NCI-H1694 (cell line): Measurements from ENCODE around the gene SLC2A1.

Source experiments
- DNase-seq: peaks from one replicate; lab custom pipeline; 2025; lab: John Stamatoyannopoulos, UW

The SLC2A1 gene

DNA sequence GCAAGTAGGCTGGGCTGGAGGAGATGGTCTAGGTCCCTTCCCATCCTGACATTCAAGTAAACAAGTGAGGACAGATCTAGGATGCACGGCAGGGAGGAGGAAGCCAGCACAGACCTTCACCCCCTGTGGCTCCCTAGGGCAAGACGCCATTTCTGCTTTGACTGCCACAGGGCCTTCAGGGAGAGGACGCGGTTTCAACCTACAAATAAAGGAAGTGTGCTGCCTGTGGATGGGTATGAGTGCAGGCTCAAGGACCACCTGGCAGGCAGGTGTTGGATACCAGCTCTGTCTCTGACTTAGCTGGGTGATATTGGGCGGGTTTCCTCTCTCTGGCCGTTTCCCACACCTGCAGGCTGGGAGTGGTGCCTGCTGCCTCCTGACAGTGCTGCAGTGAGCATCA lies 16.2 kb downstream of the SLC2A1 start:
- DNase-seq = no peak

DNA sequence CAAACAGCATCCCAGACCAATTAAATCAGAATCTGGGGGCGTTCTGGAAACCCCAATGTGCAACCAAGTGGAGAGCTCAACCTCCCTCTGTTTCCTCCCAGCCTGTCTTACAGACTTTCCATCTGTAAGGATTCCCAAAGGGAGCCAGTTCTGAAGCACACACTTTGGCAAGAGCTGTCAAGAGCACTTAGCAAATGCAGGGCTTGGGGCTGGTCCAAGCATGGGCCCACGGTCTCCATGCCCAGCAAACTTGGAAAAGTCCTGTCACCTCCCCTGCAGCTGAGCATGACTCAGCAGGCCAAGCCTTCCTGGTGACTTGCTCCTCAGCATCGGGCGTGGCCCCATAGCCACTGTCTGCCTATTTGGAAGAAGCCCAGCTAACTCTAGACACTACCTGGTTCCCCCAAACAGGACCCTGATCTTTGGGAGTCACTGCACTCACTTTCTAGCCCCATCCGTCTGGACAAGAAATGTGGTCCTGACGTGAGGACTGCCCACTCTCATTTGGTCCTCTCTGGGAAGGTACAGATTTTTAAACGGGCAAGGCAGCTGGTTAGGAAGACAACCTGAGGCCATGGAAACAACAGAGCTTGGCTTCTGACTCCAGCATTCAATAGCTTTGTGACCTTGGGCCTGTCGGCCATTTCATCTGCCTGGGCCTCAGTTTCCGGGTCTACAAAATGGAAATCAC lies 16.9 kb downstream of the SLC2A1 start:
- DNase-seq = no peak

- DNase-seq = no peak
Measured at GRCh38 chr1:42940851-42941639, 17.6 kb downstream of the SLC2A1 start.

DNA sequence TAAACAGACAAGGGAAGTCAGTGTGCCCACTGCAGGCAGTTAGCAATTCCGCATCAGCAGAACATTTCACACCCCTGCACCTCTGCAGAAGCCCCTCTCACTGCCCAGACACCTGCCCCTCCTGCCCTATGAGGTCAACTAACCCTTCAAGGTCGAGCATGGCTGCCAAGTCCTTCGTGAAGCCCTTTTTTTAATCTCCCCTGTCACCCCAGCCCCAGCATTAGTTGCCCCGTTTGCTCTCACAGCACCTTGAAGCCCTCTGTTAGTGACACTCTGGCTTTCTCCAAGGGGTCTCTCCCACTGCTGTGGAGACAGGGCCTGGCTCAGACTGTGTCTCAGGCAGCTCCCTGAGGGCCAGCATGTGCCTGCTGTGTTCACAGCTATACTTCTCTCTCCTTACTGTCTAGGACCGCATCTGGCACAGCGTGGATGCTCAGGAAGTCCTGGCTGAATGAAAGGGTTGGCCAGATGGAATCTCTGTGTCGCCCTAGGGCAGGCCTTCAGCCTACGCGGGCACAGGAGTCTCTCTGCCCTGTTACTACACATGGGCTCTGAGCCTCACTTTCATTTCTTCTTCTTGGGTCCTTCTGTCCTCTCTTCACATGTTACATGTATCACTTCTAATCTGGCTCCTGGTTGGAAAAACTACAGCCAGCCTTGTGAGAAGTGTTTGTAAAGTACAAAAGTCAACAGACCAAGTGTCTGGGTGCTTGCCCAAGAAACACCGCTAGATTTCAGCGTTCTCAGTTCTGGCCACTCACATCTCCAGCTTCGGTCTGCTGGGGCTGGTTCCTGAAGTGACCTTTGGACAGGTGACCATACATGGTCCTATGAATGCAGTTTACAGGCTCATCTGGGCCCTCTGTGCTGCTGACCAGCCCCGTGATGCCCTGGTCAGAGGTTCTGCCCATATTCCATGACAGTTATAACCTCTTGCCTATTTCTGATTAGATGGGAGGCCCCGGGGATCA lies 19.7 kb downstream of the SLC2A1 start:
- no peak for DNase-seq

GRCh38 chr1:42937836-42938644 lies 20.6 kb downstream of the SLC2A1 start:
- DNase-seq = no peak

DNA sequence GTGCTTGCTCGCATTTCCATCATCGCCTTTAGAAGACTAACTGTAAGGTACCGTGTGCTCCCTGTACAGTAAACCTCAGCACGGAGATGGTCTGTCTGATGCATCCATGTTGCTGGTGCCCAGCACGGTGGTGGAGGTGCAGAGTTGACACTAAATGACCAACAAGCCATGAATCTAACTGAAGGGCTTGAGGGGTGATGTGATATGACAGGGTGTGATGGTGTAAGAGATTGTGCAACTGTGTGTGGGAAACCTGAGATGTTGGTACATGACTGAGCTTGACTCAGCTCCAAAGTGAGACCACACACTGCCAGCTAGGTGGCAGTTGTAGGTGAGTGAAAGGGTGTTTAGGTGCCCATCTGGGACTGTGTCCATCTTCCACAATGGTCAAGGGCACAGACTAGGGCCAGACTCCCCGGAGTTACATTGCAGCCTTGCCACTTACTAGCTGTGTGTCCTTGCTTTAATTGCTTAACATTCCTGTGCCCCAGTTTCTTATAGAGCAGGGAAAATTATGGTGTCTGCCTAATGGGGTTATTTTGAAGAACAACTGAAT lies 21.4 kb downstream of the SLC2A1 start:
- no peak for DNase-seq

DNA sequence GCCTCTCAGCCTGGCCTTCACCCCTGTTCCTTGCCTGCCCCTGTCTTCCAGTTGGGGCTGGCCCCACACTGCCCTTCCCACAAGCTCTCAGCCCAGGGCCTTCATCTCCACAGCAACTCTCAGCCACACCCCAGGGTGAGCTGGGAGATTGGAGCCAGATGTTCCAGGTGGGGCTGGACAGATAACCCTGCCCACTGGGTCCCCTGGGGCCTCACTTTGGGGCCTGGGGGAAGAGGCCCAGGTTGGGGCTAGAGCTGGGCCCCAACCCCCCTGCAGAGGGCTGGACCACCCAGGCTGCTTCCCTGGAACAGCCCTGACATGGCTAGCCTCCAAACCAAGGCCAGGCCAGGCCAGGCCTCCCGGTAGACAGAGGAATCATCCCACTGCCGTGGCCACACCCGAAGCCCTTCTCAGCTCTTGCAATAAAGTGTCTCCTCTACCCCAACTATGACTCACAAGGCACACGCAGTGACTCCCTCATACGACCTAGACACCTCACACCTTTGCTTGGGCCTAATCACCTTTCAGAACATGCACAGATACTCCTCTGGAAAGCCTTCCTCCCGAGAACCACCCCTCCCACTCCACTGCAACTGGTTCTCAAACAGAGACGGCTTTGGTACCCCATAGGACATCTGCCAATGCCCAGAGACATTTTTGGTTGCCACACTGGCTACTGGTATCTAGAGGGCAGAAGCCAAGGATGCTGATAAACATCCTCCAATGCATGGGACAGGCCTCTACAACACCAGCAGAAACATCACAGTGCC lies 22.2 kb downstream of the SLC2A1 start:
- DNase-seq = no peak

- DNase-seq = no peak
Measured at GRCh38 chr1:42935971-42936308, 22.7 kb downstream of the SLC2A1 start.

GRCh38 chr1:42935313-42935895 lies 23.3 kb downstream of the SLC2A1 start:
- no peak for DNase-seq

DNA sequence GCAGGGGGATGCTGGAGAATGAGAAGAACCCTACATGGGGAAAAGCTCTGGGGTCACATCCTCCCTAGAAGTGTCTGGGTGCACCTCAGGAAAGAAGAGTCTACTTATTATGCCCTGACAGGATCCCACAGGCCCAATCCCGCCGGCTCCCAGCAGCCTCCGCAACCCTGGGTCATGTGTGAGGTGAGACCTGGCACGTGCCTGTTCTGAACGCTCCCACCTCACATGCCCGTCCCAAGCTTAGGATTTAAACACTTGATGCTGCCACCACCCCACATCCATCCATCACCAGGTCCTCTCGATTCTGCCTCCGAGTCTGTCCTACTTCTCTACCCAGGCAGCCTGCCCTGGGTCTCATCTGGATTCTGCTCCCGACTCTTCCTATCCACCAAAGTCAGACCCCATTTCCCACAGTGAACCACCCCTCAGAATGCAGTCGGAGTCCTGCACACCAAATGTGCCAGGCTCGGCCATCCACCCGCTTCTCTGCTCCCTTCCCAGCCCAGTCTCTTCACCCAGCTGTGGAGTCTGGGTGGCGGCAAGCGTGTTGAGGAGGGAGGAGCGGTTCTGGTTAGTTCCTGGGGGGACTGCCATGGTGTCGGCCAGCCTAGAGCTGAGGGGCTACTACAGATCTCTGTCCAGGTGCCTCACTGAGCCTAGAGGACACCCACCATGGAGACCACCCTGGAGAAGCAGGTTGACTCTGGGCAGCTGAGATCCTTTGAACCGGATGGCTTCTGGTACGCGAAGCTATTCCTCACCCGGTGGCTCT lies 23.9 kb downstream of the SLC2A1 start:
- no peak for DNase-seq

DNA sequence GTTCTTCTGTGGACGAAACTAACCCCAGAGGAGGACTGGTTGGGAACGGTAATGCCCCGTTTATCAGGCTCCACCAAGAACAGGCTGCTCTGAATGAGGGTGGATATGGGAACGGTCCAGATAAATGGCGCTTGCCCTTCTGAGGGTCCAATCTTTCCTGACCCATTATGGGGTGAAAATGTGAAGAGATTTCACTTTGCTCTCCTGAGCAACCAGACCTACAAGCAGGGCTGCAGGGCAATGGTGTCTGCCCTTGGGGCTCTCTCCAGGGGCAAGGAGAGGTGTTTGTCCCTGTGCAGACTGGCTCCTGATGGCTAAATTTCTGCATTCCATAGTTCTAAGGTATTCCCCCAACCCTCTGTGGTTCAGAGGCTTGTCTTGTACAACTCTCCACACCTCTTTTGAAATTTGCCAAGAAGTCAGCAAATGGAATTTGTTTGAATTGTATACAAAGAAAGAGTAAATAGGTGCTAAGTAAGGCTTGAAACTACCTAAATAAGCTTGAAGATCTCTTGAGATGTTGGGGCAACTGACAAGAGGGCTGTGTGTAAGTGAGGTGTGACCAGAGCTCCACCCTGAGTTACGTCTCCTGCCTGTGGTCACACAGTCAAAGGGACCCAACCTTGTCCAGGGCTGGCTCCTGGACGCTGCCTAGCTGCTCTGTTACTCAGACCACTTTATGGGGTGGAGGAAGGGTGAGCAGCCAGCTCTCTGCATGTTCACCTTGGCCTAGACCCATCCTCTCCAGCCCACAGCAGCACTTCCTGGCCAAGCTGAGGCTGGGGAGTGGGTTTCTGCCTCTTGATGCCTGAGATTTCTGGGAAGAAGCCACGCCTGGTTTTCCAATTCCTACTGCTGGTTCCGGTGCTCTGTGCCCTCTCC lies 24.8 kb downstream of the SLC2A1 start:
- DNase-seq = no peak

DNA sequence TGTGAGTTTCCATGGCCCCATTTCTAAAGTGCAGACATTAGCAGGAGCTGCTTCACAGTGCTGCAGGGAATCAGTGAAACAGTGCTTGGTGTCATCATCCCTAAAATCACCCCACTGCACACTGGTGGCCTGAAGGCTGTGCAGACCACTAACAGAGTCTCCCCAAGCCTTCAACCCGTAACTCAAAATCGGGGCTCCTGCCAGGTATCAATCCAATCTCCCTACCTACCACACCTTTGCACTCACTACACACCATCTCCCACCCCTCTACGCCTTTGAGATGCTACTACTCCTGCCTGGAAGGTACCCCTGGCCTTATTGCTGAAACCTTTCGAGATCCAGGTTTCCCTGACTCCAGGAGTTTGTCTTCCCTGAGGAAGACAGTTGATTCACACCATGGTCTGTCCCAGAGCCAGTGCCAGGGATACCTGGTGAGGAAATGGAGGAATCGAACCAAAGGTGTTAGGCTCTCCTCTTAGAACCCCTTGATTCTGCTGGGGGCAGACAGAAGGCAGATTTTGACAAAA lies 25.5 kb downstream of the SLC2A1 start:
- no peak for DNase-seq

- DNase-seq = no peak
Measured at GRCh38 chr1:42932442-42932941, 26.2 kb downstream of the SLC2A1 start.

DNA sequence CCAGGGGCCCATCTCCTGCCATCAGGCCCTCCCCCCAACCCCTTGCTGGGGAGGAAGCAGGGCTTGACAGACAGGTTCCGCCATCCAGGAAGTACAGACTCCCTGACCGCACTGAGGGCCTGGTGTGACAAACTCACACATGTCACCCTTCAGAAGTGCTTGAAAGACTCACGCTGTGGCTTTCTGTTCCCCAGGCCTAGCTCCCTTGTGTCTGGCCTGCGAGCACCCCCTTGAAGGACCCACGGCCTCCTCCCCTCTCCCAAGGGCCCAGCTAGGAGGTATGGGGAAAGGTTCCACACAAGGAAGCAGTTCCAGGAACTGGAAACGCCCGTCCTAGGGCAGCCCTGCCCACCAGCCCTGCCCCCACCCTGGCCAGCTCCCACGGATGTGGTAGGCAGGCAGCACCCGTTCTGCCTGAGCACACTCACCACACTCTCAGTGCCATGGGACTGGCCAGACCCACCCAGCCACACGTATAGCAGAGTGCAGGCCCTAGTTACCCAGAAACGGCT lies 26.7 kb downstream of the SLC2A1 start:
- no peak for DNase-seq

DNA sequence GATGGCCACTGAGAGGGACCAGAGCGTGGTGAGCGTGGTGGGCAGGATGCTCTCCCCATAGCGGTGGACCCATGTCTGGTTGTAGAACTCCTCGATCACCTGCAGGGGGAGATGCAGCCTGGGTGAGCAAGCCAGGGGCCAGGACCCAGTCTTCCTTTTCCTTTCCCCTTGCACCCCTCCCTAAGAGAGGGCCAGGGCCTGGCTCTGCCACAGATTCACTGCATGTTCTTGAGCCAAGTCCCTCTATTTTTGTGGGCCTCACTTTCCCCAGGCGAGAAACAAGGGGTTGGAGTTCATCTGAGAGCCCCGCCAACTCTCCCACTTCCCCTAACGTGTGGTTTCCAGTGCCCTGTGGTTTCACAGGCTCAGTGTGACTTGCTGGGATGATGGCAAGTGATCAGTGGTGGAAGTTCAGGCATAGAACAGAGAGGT lies 27.5 kb downstream of the SLC2A1 start:
- DNase-seq = peak; percentile 25

GRCh38 chr1:42930178-42931107 lies 28.2 kb downstream of the SLC2A1 start:
- DNase-seq = no peak
